Hypothalamus (tissue), 51 donors: ENCODE results near the gene SLCO4A1.

Experiments used
- DNase-seq, 51 donors: peaks; one replicate each; lab custom pipeline; 2025; lab: John Stamatoyannopoulos, UW

SLCO4A1 gene

GRCh38 chr20:62650551-62651284 is 8.4 kb downstream of the SLCO4A1 start:
- DNase-seq: no peak

- DNase-seq: peak in 1 of 51 donors; percentile 6
Measured at GRCh38 chr20:62651285-62652021, 9.2 kb downstream of the SLCO4A1 start.

DNA sequence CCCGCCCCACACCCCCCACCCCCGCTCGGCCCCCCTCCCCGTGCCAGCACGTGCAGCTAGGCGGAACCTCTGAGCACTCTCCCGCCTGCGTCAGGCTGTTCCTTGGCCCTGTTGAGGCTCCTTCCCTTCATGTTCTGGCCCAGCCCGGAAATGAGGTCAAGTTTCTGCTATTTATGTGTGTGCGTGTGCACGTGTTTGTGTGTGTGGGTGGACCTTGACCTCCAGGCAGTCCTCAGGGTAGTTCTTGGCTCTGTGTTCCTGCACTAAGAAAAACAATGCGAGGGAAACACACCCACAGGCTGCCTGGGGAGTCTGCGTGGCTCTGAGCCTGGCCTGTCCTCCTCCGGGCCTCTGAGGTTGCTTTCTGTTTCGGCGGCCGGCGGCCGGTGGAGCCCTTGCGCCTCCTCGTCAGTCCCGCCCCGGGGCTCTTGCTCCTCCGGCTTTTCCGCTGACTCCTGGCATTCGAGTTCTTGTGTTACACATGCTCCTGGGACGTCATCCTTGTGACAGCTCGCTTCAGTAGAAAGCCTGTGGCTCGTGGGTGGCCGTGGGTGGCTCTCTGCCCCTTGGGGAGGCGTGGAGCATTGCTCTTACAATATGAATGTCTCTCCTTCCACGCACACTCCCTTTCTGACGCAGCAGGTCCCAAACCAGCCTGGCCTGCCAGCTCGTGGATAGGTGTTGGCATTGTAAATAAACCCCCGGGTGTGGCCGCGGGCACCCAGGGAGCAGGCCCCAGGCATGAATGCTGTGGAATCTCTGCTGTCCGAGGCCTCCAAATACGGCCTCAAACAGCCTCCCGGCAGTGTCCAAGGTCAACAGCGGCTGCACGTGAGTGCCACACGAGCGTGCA is 10.0 kb downstream of the SLCO4A1 start:
- peak in 46 of 51 donors; percentile 9 to 81 (median 55) for DNase-seq

DNA sequence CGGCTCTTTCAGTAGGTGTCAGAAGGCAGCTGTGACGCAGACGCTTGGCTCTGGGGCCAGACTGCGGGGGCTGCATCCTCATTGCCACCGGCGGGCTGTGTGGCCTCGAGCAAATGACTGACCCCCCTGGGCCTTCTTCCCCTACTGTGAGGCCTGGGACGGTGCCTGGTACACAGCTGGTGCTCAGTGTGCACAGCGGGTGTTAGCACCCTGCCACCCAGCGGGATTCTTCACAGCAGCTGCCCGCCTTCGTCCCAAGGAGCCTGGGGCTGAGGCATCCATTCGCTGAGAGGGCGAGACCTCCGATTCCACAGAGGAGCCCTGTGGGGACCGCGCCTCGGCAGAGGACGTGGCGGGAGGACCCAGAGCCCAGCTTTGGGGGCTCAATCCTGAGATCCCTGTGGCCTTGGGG is 10.6 kb downstream of the SLCO4A1 start:
- no peak for DNase-seq

DNA sequence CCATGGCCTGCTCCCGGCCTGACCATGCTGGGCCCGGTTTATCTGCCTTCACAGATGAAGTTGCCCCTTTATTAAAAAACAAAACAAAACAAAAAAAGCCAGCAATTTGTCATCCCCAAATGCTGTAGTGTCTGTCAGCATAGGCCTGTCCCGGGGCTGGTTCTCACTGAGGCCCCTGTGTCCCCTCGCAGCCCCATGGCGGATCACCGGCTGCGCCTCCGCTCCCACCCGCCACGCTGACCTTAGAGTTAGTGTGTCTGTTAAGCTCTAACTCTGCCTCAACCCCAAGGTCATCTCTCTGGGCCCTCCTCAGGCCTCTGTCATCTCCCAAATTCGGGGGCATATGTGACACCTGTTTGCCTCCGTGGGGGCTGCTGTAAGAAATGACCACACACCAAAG is 11.1 kb downstream of the SLCO4A1 start:
- no peak for DNase-seq

DNA sequence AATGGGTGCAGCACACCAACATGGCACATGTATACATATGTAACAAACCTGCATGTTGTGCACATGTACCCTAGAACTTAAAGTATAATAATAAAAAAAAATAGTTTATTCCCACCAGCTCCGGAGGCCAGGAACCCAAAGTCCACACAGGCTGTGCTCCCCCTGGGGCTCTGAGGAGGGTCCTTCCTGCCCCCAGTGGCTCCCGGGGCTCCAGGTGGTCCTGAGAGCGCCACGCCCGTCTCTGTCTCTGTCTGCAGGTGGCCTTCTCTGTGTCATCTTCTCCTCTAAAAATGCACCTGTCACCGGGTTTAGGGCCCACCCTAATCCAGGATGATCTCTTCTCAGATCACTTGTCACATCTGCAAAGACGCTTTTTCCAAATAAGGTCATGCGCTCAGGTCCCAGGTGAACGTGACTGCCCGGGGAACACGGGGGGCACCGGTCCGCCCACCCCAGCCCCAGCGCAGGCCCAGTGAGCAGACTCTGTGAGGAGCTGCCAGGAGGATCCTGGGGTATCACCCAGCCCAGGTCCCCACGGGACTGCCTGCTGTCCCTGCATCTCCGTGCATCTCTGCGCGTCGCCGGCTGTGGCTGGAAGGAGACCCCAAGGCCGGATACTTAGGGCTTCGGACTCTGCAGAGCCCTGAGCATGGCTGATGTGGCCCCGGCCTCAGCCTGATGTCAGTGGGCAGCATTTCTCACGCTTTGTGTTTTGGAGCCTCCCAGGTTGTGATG is 11.8 kb downstream of the SLCO4A1 start:
- no peak for DNase-seq

DNA sequence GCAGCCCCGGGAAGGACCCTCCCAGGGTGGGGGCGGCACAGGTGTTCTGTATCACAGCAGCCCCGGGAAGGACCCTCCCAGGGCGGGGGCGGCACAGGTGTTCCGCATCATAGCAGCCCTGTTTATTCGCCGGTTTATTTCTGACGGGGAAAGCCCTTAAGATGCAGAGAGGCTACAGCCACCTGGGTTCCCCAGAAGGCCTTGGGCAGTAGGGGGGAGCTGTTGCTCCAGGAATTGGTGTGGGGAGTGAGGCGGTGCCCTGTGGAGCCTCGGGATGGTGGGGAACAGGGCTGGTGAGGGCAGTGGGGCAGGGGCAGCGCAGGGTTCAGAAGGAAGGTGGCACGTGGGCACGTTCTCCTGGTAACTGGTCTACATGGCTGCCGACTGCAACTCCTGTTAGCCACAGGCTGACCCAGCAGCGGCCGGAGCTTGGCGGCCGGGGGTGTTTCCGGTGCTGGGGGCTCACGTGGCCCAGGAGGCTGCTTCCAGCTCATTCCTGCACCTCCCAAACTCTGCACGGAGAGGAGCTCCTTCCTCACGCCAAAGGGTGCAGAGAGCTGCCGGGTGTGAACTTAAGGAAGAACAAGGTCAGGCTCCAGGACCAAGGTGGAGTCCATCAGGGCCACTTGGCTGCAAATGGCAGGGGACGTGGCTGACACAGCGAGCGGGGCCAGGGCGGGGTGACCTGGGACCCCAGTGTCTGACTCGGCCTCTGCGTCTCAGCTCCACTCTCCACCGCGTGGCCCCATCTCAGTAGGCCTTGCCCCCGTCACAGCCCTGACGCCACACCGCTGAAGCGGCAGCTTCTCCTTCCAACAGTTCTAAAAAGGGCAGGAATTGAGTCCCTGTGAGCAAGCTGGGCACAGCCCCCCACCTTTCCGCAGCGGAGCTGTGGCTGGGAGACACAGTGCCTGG is 13.2 kb downstream of the SLCO4A1 start:
- no peak for DNase-seq

GRCh38 chr20:62656197-62656918 is 14.1 kb downstream of the SLCO4A1 start:
- no peak for DNase-seq

- no peak for DNase-seq
Measured at GRCh38 chr20:62656919-62657588, 14.8 kb downstream of the SLCO4A1 start.

DNA sequence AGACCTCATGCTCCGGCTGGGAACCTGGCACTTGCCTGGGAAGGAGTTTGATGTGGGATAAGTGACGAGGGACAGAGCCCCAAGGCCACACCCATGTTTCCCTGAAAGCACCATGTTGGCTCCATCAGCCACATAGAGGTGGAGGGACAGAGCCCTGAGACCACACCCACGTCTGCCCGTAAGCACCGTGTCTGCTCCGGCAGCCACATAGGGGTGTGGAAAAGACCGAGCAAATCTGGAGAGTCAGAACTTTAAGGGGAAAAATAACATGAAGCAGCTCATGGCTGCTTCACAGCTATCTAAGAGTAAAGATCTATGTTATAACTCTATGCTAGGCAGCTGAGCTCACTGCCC is 15.3 kb downstream of the SLCO4A1 start:
- no peak for DNase-seq

- no peak for DNase-seq
Measured at GRCh38 chr20:62657956-62658355, 15.7 kb downstream of the SLCO4A1 start.

- no peak for DNase-seq
Measured at GRCh38 chr20:62658593-62659178, 16.4 kb downstream of the SLCO4A1 start.

DNA sequence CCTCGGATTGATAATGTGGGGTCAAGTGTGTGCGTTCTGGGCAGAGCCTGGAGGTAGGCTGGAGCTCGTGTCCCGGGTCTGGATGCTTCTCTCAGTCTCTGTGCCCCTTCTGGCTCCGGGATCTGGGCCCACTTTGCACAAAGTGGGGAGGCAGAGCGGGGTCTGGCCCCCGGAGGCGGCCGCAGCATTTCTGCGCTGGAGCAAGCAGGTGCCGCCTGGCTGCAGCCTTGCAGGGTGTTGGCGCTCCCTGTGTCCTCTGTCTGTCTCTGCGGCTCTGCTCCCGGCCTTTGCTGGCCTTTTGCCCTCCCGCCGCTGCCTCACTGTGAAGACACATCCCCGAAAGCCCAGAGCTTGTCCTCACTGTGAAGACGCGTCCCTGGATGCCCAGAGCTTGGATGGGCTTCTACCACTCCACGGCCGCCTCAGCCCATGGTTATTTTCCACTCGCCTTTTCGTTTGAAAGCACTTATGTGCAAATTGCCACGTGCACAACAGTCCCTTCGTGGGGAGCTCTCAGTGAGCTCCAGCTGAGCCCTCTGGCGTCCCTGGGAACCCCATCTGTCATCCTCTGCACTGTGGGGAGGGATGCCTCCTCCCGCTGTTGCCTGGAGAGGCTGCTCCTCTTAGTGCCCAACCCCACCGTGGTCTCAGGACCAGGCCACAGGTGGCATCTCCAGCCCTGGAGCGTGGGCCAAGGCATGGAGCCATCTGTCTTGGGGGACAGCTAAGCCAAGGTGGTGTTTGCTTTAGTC is 17.4 kb downstream of the SLCO4A1 start:
- no peak for DNase-seq

DNA sequence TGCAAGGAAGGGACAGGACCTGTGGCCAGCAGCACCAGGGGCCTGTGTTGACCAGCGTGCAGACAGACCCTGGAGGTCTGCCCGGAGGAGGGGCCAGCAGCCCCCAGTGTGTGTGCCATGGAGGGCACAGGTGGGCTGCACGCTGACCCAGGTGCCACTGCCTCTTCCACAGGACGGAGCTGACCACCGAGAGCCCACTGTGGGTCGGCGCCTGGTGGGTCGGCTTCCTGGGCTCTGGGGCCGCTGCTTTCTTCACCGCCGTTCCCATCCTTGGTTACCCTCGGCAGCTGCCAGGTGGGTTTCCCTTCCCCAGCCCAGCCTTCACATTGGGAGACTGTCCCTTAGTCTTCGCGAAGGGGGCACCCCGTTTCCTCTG is 17.9 kb downstream of the SLCO4A1 start:
- no peak for DNase-seq

DNA sequence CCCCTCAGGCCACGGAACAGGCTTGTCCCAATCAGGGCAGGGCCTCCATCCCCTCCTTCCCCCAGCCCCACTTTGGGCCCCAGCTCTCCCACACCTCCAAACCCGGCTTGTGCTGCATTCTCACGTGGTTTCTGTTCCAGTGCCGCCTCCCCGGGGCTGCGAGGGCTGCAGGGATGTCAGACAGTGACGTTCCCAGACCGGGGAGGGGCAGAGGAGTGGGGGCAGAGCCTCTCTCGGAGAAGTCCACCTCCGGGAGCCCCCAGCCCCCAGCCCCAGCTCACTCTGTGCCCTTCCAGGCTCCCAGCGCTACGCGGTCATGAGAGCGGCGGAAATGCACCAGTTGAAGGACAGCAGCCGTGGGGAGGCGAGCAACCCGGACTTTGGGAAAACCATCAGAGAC is 18.5 kb downstream of the SLCO4A1 start:
- DNase-seq: no peak

DNA sequence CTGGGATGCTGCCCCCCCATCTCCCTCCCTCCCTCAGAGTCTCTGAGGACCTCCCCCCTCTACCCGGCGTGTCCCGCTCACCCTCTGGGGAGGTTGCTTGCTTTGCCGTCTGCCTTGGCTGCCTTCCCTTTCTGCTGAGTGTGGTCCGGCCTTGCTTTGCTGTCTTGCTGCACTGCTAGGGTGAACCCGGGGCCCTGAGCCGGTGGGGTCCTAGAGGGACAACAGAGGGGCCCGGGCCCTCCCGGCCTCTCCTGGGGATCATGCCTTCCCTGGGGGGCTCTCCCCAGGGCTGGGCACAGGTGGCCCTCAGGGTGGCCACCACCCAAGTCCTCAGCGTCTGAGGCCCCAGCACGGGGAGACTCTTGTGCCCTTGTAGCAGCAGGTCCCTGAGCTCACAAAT is 19.3 kb downstream of the SLCO4A1 start:
- no peak for DNase-seq

DNA sequence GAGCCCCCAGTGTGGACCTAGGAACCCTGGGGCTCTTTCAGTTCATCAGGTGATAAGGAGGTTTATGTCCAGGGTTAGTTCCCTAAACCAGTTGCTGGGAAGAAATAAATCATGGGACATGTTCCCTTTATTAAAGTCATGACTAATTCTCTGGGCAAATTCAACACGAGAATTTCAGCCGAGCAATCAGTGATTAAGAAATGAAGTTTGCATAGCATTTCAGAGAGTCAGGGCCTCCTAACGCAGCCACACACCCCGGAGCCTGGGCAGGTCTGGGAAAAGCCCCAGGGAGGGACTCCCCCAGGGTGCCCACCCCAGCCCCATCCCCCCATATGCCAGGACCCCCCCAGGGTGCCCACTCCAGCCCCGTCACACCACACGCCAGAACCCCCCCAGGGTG is 20.1 kb downstream of the SLCO4A1 start:
- no peak for DNase-seq
